ENCODE measurements around the gene ADISSP. TPM values are rescaled to one million over a fixed set of nuclear protein-coding genes. Genes with fewer than 3 reads are reported as not detected.
A peak's percentile ranks its signal among the peaks of the same experiment; 100 is the strongest.

ADISSP gene
- polyA plus RNA-seq, 4 donors: 5.8 to 38.4 (median 16.2) TPM

GRCh38 chr20:3759316-3759823 is 8.2 kb downstream of the ADISSP start:
- 82 to 92% (median 85%) methylated on average over 10 to 11 of the region's 11 CpGs for WGBS, 3 donors
- Histone ChIP-seq H3K4me1 (ENCODE audit: control insufficient read depth in 3 of 3, insufficient read depth in 2 of 3, low read depth in 1 of 3, low read length in 2 of 3) (peaks cover 0 to 7% (median 0%) of the 10 kb centered on the region in 3 donors), H3K36me3 (ENCODE audit: control insufficient read depth in 3 of 3, insufficient read depth in 2 of 3, low read depth in 1 of 3, low read length in 3 of 3) (peaks cover 0 to 57% (median 0%) of the 10 kb centered on the region in 3 donors), H3K9me3 (ENCODE audit: control insufficient read depth in 2 of 2, insufficient read depth in 1 of 2, low read depth in 1 of 2, low read length in 1 of 2) (no peaks in the 10 kb centered on the region), H3K4me3 (ENCODE audit: low read depth in 1 of 3, low read length in 3 of 3) (no peak overlapping the region), H3K27me3 (ENCODE audit: control insufficient read depth in 3 of 3, insufficient read depth in 3 of 3, low read length in 3 of 3) (no peaks in the 10 kb centered on the region), H3K27ac (ENCODE audit: low read depth in 1 of 3, low read length in 2 of 3) (no peak overlapping the region)
- FAIRE-seq (no peak), DNase-seq (no peak)

- FAIRE-seq (no peak), DNase-seq (no peak)
- H3K36me3 ChIP-seq (ENCODE audit: control insufficient read depth in 3 of 3, insufficient read depth in 2 of 3, low read depth in 1 of 3, low read length in 3 of 3): peaks cover 0 to 59% (median 0%) of the 10 kb centered on the region in 3 donors
- WGBS, 3 donors: 86 to 95% (median 91%) methylated on average over 11 of the region's 11 CpGs
- no peaks in the 10 kb centered on the region for H3K9me3 ChIP-seq (ENCODE audit: control insufficient read depth in 2 of 2, insufficient read depth in 1 of 2, low read depth in 1 of 2, low read length in 1 of 2)
- peaks cover 0 to 1% (median 0%) of the 10 kb centered on the region in 3 donors for H3K4me1 ChIP-seq (ENCODE audit: control insufficient read depth in 3 of 3, insufficient read depth in 2 of 3, low read depth in 1 of 3, low read length in 2 of 3)
- no peak overlapping the region for H3K4me3 ChIP-seq (ENCODE audit: low read depth in 1 of 3, low read length in 3 of 3)
- no peaks in the 10 kb centered on the region for H3K27me3 ChIP-seq (ENCODE audit: control insufficient read depth in 3 of 3, insufficient read depth in 3 of 3, low read length in 3 of 3)
- H3K27ac ChIP-seq (ENCODE audit: low read depth in 1 of 3, low read length in 2 of 3): no peak overlapping the region
These were observed 9.0 kb downstream of the ADISSP start for GRCh38 chr20:3758566-3758965.

- peaks cover 0 to 5% (median 0%) of the 10 kb centered on the region in 3 donors for H3K4me1 ChIP-seq (ENCODE audit: control insufficient read depth in 3 of 3, insufficient read depth in 2 of 3, low read depth in 1 of 3, low read length in 2 of 3)
- no peaks in the 10 kb centered on the region for H3K9me3 ChIP-seq (ENCODE audit: control insufficient read depth in 2 of 2, insufficient read depth in 1 of 2, low read depth in 1 of 2, low read length in 1 of 2)
- FAIRE-seq: no peak
- H3K27ac ChIP-seq (ENCODE audit: low read depth in 1 of 3, low read length in 2 of 3): no peak overlapping the region
- DNase-seq: no peak
- peaks cover 0 to 60% (median 0%) of the 10 kb centered on the region in 3 donors for H3K36me3 ChIP-seq (ENCODE audit: control insufficient read depth in 3 of 3, insufficient read depth in 2 of 3, low read depth in 1 of 3, low read length in 3 of 3)
- H3K27me3 ChIP-seq (ENCODE audit: control insufficient read depth in 3 of 3, insufficient read depth in 3 of 3, low read length in 3 of 3): no peaks in the 10 kb centered on the region
- no peak overlapping the region for H3K4me3 ChIP-seq (ENCODE audit: low read depth in 1 of 3, low read length in 3 of 3)
- WGBS, 3 donors: 92 to 97% (median 95%) methylated on average over 2 of the region's 2 CpGs
These were observed 10.3 kb downstream of the ADISSP start for GRCh38 chr20:3757268-3757667.

- H3K36me3 ChIP-seq (ENCODE audit: control insufficient read depth in 3 of 3, insufficient read depth in 2 of 3, low read depth in 1 of 3, low read length in 3 of 3): peaks cover 0 to 57% (median 0%) of the 10 kb centered on the region in 3 donors
- DNase-seq (no peak), FAIRE-seq (no peak)
- H3K9me3 ChIP-seq (ENCODE audit: control insufficient read depth in 2 of 2, insufficient read depth in 1 of 2, low read depth in 1 of 2, low read length in 1 of 2): no peaks in the 10 kb centered on the region
- peaks cover 0 to 5% (median 3%) of the 10 kb centered on the region in 3 donors for H3K4me1 ChIP-seq (ENCODE audit: control insufficient read depth in 3 of 3, insufficient read depth in 2 of 3, low read depth in 1 of 3, low read length in 2 of 3)
- peaks cover 0 to 5% (median 0%) of the 10 kb centered on the region in 3 donors for H3K27me3 ChIP-seq (ENCODE audit: control insufficient read depth in 3 of 3, insufficient read depth in 3 of 3, low read length in 3 of 3)
- WGBS, 3 donors: 72 to 98% (median 93%) methylated on average over 4 to 5 of the region's 5 CpGs
- H3K27ac ChIP-seq (ENCODE audit: low read depth in 1 of 3, low read length in 2 of 3): no peak overlapping the region
- no peak overlapping the region for H3K4me3 ChIP-seq (ENCODE audit: low read depth in 1 of 3, low read length in 3 of 3)
These were observed 11.6 kb downstream of the ADISSP start for GRCh38 chr20:3755814-3756480.

- WGBS, 3 donors: 82 to 91% (median 86%) methylated on average over 7 of the region's 7 CpGs
- DNase-seq: no peak
These were observed 12.3 kb downstream of the ADISSP start for GRCh38 chr20:3755269-3755668.

GRCh38 chr20:3754276-3754630 is 13.3 kb downstream of the ADISSP start:
- 93 to 98% (median 95%) methylated on average over 16 of the region's 16 CpGs for WGBS, 3 donors
- Histone ChIP-seq H3K27me3 (ENCODE audit: control insufficient read depth in 3 of 3, insufficient read depth in 3 of 3, low read length in 3 of 3) (peaks cover 0 to 21% (median 0%) of the 10 kb centered on the region in 3 donors), H3K4me3 (ENCODE audit: low read depth in 1 of 3, low read length in 3 of 3) (no peak overlapping the region), H3K27ac (ENCODE audit: low read depth in 1 of 3, low read length in 2 of 3) (no peak overlapping the region), H3K4me1 (ENCODE audit: control insufficient read depth in 3 of 3, insufficient read depth in 2 of 3, low read depth in 1 of 3, low read length in 2 of 3) (peaks cover 0 to 9% (median 3%) of the 10 kb centered on the region in 3 donors), H3K36me3 (ENCODE audit: control insufficient read depth in 3 of 3, insufficient read depth in 2 of 3, low read depth in 1 of 3, low read length in 3 of 3) (peaks cover 0 to 53% (median 0%) of the 10 kb centered on the region in 3 donors), H3K9me3 (ENCODE audit: control insufficient read depth in 2 of 2, insufficient read depth in 1 of 2, low read depth in 1 of 2, low read length in 1 of 2) (no peaks in the 10 kb centered on the region)
- FAIRE-seq (no peak), DNase-seq (no peak)

More at GRCh38 chr20:3755269-3755668, 12.3 kb downstream of the ADISSP start:
- H3K4me3 ChIP-seq (ENCODE audit: low read depth in 1 of 3, low read length in 3 of 3): no peak overlapping the region
- H3K9me3 ChIP-seq (ENCODE audit: control insufficient read depth in 2 of 2, insufficient read depth in 1 of 2, low read depth in 1 of 2, low read length in 1 of 2): no peaks in the 10 kb centered on the region
- peaks cover 0 to 12% (median 0%) of the 10 kb centered on the region in 3 donors for H3K27me3 ChIP-seq (ENCODE audit: control insufficient read depth in 3 of 3, insufficient read depth in 3 of 3, low read length in 3 of 3)
- peaks cover 0 to 58% (median 0%) of the 10 kb centered on the region in 3 donors for H3K36me3 ChIP-seq (ENCODE audit: control insufficient read depth in 3 of 3, insufficient read depth in 2 of 3, low read depth in 1 of 3, low read length in 3 of 3)
- H3K27ac ChIP-seq (ENCODE audit: low read depth in 1 of 3, low read length in 2 of 3): no peak overlapping the region
- peaks cover 0 to 5% (median 3%) of the 10 kb centered on the region in 3 donors for H3K4me1 ChIP-seq (ENCODE audit: control insufficient read depth in 3 of 3, insufficient read depth in 2 of 3, low read depth in 1 of 3, low read length in 2 of 3)
- FAIRE-seq: no peak

- whole genome bisulfite sequencing, 3 donors: 86 to 92% (median 88%) methylated on average over 20 to 26 of the region's 26 CpGs
- peaks cover 0 to 26% (median 0%) of the 10 kb centered on the region in 3 donors for H3K27me3 ChIP-seq (ENCODE audit: control insufficient read depth in 3 of 3, insufficient read depth in 3 of 3, low read length in 3 of 3)
- H3K4me1 ChIP-seq (ENCODE audit: control insufficient read depth in 3 of 3, insufficient read depth in 2 of 3, low read depth in 1 of 3, low read length in 2 of 3): peaks cover 0 to 9% (median 3%) of the 10 kb centered on the region in 3 donors
- H3K27ac ChIP-seq (ENCODE audit: low read depth in 1 of 3, low read length in 2 of 3): no peak overlapping the region
- H3K36me3 ChIP-seq (ENCODE audit: control insufficient read depth in 3 of 3, insufficient read depth in 2 of 3, low read depth in 1 of 3, low read length in 3 of 3): peaks cover 0 to 47% (median 0%) of the 10 kb centered on the region in 3 donors
- DNase-seq (no peak), FAIRE-seq (no peak)
- no peaks in the 10 kb centered on the region for H3K9me3 ChIP-seq (ENCODE audit: control insufficient read depth in 2 of 2, insufficient read depth in 1 of 2, low read depth in 1 of 2, low read length in 1 of 2)
- no peak overlapping the region for H3K4me3 ChIP-seq (ENCODE audit: low read depth in 1 of 3, low read length in 3 of 3)
These were observed 13.9 kb downstream of the ADISSP start for GRCh38 chr20:3753501-3754275.

- 42 to 61% (median 43%) methylated on average over 4 of the region's 4 CpGs for WGBS, 3 donors
These were observed 14.5 kb downstream of the ADISSP start for GRCh38 chr20:3753098-3753497.

More at GRCh38 chr20:3753098-3753497, 14.5 kb downstream of the ADISSP start:
- Histone ChIP-seq H3K4me1 (ENCODE audit: control insufficient read depth in 3 of 3, insufficient read depth in 2 of 3, low read depth in 1 of 3, low read length in 2 of 3) (peaks cover 0 to 13% (median 3%) of the 10 kb centered on the region in 3 donors), H3K27me3 (ENCODE audit: control insufficient read depth in 3 of 3, insufficient read depth in 3 of 3, low read length in 3 of 3) (peaks cover 0 to 29% (median 0%) of the 10 kb centered on the region in 3 donors), H3K27ac (ENCODE audit: low read depth in 1 of 3, low read length in 2 of 3) (no peak overlapping the region), H3K4me3 (ENCODE audit: low read depth in 1 of 3, low read length in 3 of 3) (no peak overlapping the region), H3K9me3 (ENCODE audit: control insufficient read depth in 2 of 2, insufficient read depth in 1 of 2, low read depth in 1 of 2, low read length in 1 of 2) (no peaks in the 10 kb centered on the region), H3K36me3 (ENCODE audit: control insufficient read depth in 3 of 3, insufficient read depth in 2 of 3, low read depth in 1 of 3, low read length in 3 of 3) (peaks cover 0 to 45% (median 0%) of the 10 kb centered on the region in 3 donors)
- FAIRE-seq (no peak), DNase-seq (peak; percentile 64 to 72)
